Measurements from ENCODE around the gene GNB4.
A peak's percentile ranks its signal among the peaks of the same experiment; 100 is the strongest.

Gene GNB4

GRCh38 chr3:179391906-179392305, 59.4 kb downstream of the GNB4 start:
- Histone ChIP-seq H3K36me3 (replicated peaks) (peaks cover 31% of the 10 kb centered on the region), H3K27me3 (replicated peaks) (no peaks in the 10 kb centered on the region), H3K4me3 (ENCODE audit: low read depth, low read length) (no peak overlapping the region), H3K27ac (no peak overlapping the region)
- in situ Hi-C loops (cut with HindIII; ENCODE audit: low pct_ligation_motif_present, low sequenced_read_pairs) = no loop called here
- TF ChIP-seq CTCF (IDR thresholded peaks at IDR 0.05; ENCODE audit: low read depth, low read length, missing control alignments) = no peak
- no peak for DNase-seq

DNA sequence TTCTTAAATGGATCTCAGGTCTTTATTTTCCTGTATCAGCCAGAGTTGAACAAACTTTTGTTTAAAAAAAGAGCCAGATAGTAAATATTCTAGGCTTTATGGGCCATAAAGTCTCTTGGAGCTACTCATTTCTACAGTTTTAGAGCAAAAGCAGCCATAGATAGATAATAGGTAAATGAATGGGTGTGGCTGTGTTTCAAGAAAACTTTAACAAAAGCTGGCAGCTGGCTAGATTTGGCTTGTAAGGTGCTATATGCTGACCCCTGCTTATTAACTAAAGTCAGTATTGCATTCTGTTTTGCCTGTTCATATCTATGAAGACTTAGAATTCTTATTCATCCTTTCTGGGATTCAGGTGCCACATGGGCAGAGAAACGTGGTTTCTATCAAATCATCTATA, 74.8 kb downstream of the GNB4 start:
- no peak for DNase-seq
- Histone ChIP-seq H3K27ac (no peak overlapping the region), H3K27me3 (replicated peaks) (no peaks in the 10 kb centered on the region), H3K4me3 (ENCODE audit: low read depth, low read length) (no peak overlapping the region), H3K36me3 (replicated peaks) (peaks cover 45% of the 10 kb centered on the region)
- in situ Hi-C loops (cut with HindIII; ENCODE audit: low pct_ligation_motif_present, low sequenced_read_pairs) = no loop called here
- TF ChIP-seq CTCF (IDR thresholded peaks at IDR 0.05; ENCODE audit: low read depth, low read length, missing control alignments) = no peak

DNA sequence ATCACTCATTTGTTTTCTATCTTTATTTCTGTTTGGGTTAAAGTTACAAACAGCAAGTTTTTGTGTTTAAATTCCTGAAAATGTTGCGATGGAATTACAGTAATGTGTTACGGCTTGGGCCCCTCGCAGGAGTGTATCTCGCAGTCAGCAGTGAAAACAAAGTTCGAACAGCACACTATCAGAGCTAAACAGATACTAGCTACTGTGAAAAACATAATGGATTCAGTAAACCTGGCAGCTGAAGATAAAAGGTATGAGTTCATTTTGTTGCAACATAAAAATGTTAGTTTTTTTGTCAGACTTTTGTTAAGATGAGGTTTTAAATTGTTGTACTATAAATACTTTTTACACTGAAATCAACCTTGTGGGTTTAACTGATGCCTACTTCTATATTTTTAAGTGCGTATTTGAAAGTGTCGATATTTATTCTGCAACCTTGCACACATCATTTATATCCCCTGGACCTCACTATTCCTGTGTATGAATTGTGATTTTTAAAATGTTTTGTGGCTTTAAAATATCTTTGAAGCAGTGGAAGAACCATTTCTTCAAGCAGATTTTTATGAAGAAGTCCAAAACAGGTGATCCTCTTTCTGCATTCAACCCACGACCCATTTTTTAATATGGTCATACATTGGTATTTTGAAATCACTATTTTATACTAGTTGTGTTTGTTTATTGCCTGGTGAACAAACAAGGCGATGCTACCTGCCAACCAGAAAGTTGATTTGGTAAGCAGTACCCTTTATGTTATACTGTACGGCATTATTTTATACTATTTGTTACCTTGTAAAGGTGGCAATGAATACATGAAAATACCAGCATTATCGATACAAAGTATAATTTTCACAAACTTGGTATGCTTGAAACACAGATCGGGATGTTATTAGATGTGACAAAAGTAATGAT, 75.9 kb downstream of the GNB4 start:
- H3K27me3 ChIP-seq (replicated peaks) = no peaks in the 10 kb centered on the region
- in situ Hi-C loops (cut with HindIII; ENCODE audit: low pct_ligation_motif_present, low sequenced_read_pairs) = no loop called here
- H3K27ac ChIP-seq = no peak overlapping the region
- no peak overlapping the region for H3K4me3 ChIP-seq (ENCODE audit: low read depth, low read length)
- no peak for DNase-seq
- TF ChIP-seq CTCF (IDR thresholded peaks at IDR 0.05; ENCODE audit: low read depth, low read length, missing control alignments) = no peak
- H3K36me3 ChIP-seq (replicated peaks) = peaks cover 33% of the 10 kb centered on the region

GRCh38 chr3:179373938-179374337, 77.3 kb downstream of the GNB4 start:
- no peak overlapping the region for H3K4me3 ChIP-seq (ENCODE audit: low read depth, low read length)
- DNase-seq = no peak
- in situ Hi-C loops (cut with HindIII; ENCODE audit: low pct_ligation_motif_present, low sequenced_read_pairs) = no loop called here
- peaks cover 22% of the 10 kb centered on the region for H3K36me3 ChIP-seq (replicated peaks)
- peak; percentile 4 for TF ChIP-seq CTCF (IDR thresholded peaks at IDR 0.05; ENCODE audit: low read depth, low read length, missing control alignments)
- no peak overlapping the region for H3K27ac ChIP-seq
- no peaks in the 10 kb centered on the region for H3K27me3 ChIP-seq (replicated peaks)

DNA sequence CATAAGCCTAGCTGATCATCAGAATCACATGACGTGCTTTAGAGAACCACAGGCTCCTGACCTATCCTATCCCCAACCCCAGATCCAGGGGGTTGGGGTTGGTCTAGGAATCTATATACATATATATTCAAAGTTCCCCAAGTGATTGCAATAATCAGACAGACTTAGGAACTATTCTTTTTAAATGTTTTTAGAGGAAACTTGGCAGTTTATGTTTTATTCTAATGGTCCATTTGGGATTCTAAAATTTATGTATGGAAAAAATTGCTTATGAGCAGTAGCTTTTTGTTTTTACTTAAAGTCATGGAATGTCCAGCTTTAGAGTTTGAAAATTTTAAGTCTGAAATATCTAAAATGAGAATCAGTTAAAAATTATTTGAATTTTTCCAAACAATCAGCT, 81.6 kb downstream of the GNB4 start:
- Histone ChIP-seq H3K27me3 (replicated peaks) (no peaks in the 10 kb centered on the region), H3K4me3 (ENCODE audit: low read depth, low read length) (no peak overlapping the region), H3K36me3 (replicated peaks) (peaks cover 11% of the 10 kb centered on the region), H3K27ac (no peak overlapping the region)
- no peak for TF ChIP-seq CTCF (IDR thresholded peaks at IDR 0.05; ENCODE audit: low read depth, low read length, missing control alignments)
- DNase-seq = no peak
- in situ Hi-C loops (cut with HindIII; ENCODE audit: low pct_ligation_motif_present, low sequenced_read_pairs) = no loop called here
